ENCODE measurements around the gene AMT.

AMT gene

DNA sequence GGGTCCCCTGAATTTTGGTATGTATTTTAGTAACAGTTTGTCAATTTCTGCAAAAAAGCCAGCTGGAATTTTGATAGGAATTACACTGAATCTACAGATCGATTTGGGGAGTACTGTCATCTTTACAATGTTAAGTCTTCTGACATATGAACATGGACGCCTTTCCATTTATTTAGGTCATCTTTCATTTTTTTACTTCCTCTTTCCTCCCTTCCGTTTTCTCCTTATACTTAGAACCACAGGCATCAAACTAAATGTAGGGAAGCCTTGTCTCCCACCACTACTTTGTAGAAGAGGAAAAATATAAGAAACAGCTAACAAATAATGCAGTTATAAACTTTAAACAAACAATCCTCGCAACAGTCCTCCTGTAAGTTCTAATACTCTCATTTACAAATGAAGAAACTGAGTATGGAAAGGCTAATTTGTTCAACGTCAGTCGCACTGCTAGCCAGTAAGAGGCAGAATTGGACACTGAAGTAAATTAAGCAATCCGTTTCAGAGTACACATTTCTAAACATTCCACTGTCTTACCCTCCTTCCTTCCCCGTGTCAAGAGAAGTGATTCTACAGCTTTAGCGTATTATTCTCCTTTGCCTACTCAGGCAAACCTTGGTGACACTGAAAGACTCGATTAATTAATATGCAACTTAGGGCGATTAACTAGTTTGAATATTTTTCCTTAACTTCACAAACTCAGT is 36.1 kb downstream of the AMT start:
- CTCF ChIA-PET, result interaction anchor here (0.7 to 1.3 kb wide), 3 partner anchors 15 to 63 kb away, joined by 3 read pairs; no protein-coding TSS in a partner anchor
- H3K4me3 ChIP-seq (ENCODE audit: low read depth, low read length), result no peak overlapping the region
- DNase-seq (ENCODE audit: low read depth, low spot score), result no peak
- no peak for TF ChIP-seq CTCF (IDR thresholded peaks at IDR 0.05; ENCODE audit: insufficient read depth, low read length, missing control alignments)
- POLR2A ChIA-PET, result no interaction called here

DNA sequence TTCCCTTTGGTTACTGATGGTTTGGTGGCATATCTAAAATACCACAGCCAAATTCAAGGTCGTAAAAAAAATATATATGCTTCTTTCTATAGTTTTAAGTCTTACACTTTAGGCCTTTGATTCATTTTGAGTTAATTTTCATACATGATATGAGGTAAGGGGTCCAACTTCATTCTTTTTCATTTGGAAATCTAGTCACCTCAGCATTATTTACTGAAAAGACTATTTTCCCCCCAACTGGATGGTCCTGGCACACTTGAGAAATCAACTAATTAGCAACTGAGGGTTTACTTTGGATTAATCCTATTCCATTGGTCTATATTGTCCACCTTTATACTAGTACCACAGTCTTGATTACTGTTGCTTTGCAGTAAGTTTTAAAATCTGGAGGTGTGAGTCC is 36.7 kb downstream of the AMT start:
- CTCF ChIA-PET, result interaction anchor here (1.0 to 1.3 kb wide), 2 partner anchors 16 to 45 kb away, joined by 3 read pairs; no protein-coding TSS in a partner anchor
- POLR2A ChIA-PET, result no interaction called here
- TF ChIP-seq CTCF (IDR thresholded peaks at IDR 0.05; ENCODE audit: insufficient read depth, low read length, missing control alignments), result no peak
- no peak for DNase-seq (ENCODE audit: low read depth, low spot score)
- no peak overlapping the region for H3K4me3 ChIP-seq (ENCODE audit: low read depth, low read length)

GRCh38 chr3:49383387-49383786 is 38.9 kb downstream of the AMT start:
- H3K4me3 ChIP-seq (ENCODE audit: low read depth, low read length), result no peak overlapping the region
- DNase-seq (ENCODE audit: low read depth, low spot score), result no peak
- POLR2A ChIA-PET, result interaction anchor here (0.6 kb wide), 1 partner anchor 23 kb away, joined by 3 read pairs; no protein-coding TSS in a partner anchor
- CTCF ChIA-PET, result interaction anchor here (1.5 kb wide), 1 partner anchor 11 kb away, joined by 3 read pairs; no protein-coding TSS in a partner anchor
- no peak for TF ChIP-seq CTCF (IDR thresholded peaks at IDR 0.05; ENCODE audit: insufficient read depth, low read length, missing control alignments)

DNA sequence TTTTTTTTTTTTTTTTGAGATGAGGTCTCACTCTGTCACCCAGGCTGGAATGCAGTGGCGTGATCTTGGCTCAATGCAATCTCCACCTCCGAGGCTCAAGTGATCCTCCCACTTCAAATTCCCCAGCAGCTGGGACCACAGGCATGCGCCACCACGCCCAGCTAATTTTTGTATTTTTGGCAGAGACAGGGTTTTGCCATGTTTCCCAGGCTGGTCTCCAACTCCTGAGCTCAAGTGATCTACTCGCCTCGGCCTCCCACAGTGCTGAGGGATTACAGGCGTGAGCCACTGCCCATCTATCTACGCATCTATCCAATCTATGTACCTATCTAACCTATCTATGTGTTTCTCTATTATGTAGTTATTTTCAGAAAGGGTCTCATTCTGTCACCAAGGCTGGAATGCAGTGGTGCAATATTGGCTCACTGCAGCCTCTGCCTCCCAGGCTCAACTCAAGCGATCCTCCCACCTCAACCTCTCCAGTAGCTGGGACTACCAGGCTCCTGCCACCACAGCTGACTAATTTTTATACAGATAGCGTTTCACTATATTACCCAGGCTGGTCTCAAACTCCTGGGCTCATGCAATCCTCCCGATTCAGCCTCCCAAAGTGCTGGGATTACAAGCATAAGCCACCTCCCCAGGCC is 43.9 kb downstream of the AMT start:
- no peak overlapping the region for H3K4me3 ChIP-seq (ENCODE audit: low read depth, low read length)
- ChIA-PET CTCF (interaction anchor here (1.2 to 1.6 kb wide), 2 partner anchors 16 to 58 kb away, joined by 3 to 4 read pairs; no protein-coding TSS in a partner anchor), POLR2A (interaction anchor here (0.7 to 2.2 kb wide), 5 partner anchors 20 to 71 kb away, joined by 4 to 7 read pairs (median 4); partner anchors contain the start of genes RHOA and TCTA)
- TF ChIP-seq CTCF (IDR thresholded peaks at IDR 0.05; ENCODE audit: insufficient read depth, low read length, missing control alignments), result no peak
- DNase-seq (ENCODE audit: low read depth, low spot score), result peak; percentile 53

DNA sequence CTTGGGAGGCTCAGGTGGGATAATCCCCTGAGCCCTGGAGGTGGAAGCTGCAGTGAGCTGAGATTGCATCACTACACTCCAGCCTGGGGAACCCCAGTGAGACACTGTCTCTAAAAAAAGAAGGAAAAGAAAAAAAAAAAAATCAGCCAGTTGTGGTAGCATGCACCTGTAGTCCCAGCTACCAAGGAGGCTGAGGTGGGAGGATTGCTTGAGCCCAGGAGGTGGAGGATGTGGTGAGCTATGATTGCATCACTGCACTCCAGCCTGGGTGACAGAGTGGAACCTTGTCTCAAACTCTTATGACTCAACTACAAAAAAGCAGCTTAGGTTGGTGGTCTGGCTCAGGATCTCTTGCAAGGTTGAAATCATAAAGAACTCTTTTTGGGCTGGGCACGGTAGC is 44.8 kb downstream of the AMT start:
- ChIA-PET CTCF (interaction anchor here (1.6 kb wide), 1 partner anchor 15 kb away, joined by 4 read pairs; no protein-coding TSS in a partner anchor), POLR2A (interaction anchor here (1.1 to 2.2 kb wide), 4 partner anchors 19 to 34 kb away, joined by 4 to 7 read pairs (median 4); partner anchors contain the start of genes RHOA and TCTA)
- no peak overlapping the region for H3K4me3 ChIP-seq (ENCODE audit: low read depth, low read length)
- no peak for DNase-seq (ENCODE audit: low read depth, low spot score)
- no peak for TF ChIP-seq CTCF (IDR thresholded peaks at IDR 0.05; ENCODE audit: insufficient read depth, low read length, missing control alignments)

- no peak for DNase-seq (ENCODE audit: low read depth, low spot score)
- H3K4me3 ChIP-seq (ENCODE audit: low read depth, low read length), result no peak overlapping the region
- ChIA-PET CTCF (no interaction called here), POLR2A (interaction anchor here (1.3 kb wide), 1 partner anchor 40 kb away, joined by 3 read pairs; the partner anchor contains the start of gene RHOA)
- TF ChIP-seq CTCF (IDR thresholded peaks at IDR 0.05; ENCODE audit: insufficient read depth, low read length, missing control alignments), result no peak
These were observed 50.3 kb downstream of the AMT start for GRCh38 chr3:49371946-49372345.

Measured in AG04449 (cell line).